HG02678 (cell line): ENCODE results near the gene HPCAL1.

Experiments used
- ATAC-seq: cut with Tn5 transposase; IDR thresholded peaks from one replicate; pipeline ENCODE4 v1.9.1; 2021; ENCODE audit warnings: mild to moderate bottlenecking, moderate library complexity; ENCODE audit not compliant: unreplicated experiment

Gene HPCAL1

DNA sequence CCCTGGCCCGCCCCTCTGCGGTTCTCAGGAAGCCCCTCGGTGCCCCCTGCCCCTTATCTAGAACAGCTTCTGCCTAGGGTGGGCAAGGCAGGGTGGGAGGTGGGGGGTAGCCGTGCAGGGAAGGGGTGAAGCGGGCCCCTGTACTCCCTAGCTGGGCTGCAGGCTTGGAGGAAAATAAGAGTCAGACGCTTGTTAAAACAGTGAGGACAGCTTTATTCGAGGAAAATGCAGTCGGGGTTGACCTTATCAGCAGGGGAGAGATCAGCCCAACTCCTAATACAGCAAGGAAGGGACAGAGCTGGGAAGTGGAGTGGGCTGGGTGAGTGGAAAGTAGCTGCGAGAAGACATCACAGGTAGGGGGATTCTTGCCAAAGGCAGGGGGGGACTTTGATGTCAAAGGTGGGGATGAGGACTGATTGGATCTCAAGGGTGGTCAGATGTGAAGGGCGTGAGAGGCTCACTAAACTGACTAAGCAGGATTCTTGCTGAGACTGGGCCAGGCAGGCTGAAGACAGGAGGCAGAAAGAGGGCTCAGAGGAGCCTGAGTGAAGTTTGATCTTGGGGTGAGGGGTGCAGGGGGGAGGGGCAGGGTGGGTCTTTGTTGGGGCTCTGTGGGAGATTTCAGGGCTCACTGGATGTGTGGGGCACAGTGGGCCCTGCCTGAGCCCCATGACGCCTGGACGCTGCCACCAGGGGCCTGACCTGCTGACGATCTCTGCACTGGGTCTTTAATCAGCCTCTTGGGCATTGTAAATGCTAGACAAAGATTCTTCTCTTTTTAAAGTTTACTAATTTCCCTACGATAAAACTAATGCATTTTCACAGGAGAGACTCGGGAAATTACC, 29.9 kb downstream of the HPCAL1 start:
- no peak for ATAC-seq

DNA sequence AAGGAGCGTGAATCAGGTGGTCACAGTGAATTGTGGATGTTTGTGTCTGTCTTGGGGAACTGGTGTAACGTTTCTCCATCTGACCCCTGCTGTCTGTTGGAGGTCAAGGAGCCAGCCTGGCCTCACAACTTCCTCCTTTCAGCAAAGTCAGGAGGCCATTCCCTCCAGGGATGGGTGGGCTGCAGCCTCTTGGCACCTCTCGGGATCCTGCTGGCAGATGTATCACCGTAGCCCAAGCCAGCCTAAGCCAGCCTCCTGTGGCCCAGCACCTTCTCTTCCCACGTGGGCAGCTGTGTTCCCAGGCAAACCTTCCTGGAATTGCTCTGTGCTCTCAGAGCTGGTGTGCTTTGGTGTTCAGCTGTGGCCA, 30.5 kb downstream of the HPCAL1 start:
- no peak for ATAC-seq

DNA sequence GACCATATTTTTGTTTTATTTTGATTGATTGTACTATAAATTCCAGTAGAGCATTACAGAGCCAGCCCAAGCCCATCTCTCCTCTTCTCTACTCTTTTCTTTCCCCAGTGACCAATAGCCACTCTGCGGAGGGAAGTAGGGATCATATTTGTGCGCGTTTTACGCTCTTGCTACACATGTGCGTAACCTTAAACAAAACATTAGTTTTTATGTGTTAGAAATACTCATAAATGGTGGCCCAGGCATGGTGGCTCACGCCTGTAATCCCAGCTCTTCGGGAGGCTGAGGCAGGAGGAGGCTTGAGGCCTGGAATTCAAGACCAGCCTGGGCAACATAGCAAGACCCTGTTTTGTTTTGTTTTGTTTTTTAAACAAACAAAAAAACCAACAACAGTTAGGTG, 31.3 kb downstream of the HPCAL1 start:
- ATAC-seq = no peak

DNA sequence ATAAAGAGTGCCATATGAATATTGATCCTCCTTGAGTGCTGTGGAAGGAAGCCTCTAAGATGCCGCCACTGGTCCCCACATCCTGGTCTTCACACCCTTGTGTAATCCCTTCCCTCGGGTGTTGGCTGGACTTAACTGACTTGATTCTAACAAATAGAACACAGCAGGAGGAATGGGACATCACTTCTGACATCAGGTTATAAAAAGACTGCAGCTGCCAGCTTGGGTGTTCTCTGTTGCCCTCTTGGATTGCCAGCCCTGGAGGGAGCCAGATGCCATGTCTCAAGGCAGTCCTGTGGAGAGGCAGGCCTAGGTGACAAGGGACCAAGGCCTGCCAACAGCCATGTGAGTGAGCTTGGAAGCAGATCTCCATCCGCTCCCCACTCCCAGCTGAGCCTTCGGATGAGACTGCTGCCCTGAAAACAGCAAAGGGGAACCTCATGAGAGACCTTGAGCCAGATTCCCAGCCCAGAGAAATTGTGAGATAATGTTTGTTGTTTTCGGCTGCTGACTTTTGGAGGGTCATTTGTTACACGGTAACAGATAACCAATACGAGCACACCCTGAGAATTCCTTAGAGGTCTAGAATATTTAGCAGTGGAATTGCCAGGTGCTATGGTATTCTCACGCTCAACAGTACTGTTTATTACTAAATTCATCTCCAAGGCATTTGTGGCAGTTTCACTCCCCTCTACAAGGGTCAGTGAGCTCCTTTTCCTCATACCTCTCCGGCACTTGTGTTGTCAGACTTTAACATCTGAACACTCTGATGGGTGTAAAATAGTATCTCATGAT, 32.5 kb downstream of the HPCAL1 start:
- ATAC-seq = no peak

DNA sequence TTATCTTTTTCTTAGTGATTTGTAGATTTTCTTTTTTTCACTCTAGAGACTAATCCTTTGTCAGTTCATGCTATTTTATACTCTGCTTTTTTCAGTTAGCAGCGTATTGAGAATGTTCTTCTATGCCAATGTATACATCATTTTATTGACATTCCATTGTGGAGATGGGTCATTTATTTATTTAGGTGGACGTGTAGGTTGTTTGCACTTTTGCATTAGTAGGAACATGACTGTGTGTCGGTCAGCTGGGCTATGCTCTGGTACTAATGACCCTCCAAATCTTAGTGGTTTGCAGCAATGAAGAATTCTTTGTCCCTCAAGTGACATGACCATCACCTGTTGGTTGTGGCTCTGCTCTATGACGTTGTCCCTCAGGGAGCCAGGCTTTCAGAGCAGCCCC, 33.6 kb downstream of the HPCAL1 start:
- no peak for ATAC-seq

DNA sequence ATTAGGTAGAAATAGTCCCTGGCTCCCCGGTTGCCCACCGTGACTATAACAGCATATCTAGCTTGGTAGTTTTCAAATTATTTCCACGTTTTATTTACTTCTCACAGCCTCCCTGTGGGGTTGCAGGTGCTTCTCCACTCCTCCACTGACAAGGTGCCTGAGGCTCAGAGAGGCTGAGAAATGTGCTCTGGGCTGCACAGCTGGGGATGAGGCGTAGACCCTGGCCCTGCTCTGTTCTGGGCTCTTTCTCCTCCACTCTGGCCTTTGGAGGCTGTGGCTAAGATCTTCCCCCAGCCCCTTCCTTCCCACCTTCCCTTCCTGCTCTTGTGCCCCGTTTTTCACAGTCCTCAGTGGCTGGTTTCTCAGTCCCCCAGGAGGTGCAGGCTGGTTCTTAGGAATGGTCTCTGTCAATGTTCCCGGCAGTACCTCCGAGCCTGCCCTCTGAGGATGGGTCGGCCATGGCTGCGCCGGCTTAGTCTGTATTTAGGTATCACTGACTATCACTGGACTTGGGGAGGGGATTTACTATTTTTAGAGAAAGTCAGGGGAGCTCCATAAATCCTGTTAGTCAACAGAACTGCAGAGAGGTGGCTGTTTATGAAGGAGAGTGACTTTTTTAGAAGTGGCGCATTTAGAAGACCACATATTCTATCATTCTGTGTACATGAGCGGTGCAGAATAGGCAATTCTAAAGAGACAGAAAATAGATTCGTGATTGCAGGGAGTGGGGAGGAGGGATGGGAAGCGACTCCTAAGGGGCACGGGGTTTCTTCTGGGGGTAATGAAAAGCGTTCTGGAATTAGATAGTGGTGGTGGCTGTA, 35.0 kb downstream of the HPCAL1 start:
- no peak for ATAC-seq

DNA sequence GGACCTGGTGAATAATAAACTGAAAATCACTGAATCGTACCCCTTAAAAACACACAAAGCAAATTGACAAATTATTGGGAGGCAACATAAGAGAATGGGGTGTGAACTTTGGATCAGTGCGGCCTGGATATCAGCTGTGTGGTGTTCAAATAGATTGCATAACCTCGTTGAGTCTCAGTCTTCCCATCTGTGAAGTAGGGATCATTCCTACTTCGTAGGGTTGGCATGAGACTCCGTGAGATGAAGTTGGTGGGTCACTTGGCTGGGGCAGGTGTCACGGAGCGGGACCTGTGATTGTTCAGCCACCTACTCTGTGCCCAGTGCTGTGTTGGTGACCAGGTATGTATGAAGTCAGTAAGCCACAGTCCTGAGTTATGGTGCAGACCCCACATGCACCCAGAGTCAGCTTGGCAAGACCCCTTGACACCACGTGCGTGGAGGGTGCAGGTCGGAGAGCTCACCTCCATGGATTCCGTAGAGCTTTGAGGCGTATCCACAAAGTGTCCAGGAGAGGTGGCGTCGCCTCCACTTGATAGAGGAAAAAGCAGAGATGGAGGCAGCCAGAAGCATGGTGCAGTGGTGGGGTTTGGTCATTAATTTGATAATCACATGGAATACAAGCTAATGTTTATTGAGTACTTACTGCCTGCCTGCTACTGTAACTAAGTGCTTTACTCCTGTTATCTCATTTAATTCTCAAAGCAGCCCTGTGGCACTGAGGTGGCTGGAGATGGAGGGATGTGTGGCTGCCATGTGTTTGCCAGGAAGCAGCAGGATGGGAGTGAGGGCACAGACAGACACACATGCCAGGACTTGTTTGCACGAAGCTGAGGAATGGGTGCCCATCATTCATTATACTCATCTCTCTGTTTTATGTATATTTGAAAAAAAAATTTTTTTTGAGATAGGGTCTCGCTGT, 35.8 kb downstream of the HPCAL1 start:
- no peak for ATAC-seq

DNA sequence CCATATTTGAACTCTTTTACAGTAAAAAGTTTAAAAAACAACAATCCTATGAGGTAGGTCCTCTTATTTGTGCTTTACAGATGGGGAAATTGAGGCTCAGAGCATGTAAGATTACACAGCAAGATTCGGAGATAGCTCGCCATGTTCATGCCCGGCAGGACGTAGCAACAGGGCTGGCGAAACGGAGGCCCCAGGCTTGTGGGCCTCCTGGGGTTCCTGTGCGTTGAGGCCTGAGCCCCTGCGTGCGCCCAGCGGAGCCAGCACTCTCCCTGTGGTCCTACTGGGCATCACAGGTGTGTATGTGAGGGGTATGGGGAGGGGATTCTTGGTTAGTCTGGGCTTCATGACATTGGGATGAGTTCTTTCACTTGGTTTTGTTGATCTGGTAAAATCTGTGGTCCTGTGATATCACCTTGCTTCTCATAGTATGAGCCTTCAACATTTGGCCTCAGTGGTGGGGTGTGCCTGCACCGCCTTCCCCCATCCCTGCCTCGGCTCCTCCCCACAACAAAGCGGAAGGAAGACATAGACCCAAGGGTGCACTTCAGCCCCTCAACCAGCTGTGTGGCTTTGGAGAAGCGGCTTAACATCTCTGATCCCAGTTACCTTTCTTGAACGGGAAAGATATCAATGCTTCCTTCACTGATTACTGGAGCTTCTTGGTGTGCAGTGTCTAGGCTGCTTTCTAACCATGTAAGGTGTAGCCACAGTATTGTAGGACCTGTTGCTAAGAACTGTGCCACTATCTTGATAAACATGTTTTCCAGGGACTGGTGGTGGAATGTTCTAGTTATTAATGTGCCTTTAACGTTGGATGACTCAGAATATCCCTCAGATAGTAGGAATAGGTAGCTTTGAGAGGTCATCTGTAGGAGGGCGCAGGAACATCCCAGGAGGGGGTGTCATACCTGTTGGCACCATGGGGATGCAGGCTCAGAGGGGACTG, 37.2 kb downstream of the HPCAL1 start:
- ATAC-seq = no peak

DNA sequence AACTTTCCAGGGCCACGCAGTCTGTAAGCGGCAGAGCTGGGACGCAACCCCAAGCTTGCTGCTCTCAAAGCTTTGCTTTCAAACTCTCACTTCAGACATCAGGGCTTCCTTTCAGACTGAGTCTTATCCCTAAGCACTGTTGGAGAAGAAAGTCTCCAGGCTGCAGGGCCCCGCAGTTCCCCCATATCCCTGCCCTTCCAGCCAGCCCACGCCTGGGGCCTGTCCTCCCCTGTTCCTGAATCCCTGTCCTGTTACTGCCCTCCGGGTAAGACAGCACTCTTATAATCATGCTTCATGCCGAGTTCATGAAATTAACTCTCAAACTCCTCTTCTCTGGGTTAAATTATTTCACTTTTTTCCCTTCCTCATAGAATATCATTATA, 37.9 kb downstream of the HPCAL1 start:
- ATAC-seq = no peak

DNA sequence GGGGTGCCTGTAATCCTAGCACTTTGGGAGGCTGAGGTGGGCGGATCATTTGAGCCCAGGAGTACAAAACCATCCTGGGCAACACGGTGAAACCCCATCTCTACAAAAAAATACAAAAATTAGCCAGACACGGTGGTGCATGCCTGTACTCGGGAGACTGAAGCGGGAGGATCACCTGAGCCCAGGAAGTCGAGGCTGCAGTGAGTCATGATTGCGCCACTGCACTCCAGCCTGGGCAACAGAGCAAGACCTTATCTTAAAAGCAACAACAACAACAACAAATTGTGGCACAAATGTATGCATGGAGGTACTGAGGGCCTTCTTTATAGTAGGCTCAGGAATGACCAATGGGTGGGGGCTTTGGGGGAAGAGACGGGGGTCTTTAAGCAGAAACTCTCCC, 38.5 kb downstream of the HPCAL1 start:
- no peak for ATAC-seq

DNA sequence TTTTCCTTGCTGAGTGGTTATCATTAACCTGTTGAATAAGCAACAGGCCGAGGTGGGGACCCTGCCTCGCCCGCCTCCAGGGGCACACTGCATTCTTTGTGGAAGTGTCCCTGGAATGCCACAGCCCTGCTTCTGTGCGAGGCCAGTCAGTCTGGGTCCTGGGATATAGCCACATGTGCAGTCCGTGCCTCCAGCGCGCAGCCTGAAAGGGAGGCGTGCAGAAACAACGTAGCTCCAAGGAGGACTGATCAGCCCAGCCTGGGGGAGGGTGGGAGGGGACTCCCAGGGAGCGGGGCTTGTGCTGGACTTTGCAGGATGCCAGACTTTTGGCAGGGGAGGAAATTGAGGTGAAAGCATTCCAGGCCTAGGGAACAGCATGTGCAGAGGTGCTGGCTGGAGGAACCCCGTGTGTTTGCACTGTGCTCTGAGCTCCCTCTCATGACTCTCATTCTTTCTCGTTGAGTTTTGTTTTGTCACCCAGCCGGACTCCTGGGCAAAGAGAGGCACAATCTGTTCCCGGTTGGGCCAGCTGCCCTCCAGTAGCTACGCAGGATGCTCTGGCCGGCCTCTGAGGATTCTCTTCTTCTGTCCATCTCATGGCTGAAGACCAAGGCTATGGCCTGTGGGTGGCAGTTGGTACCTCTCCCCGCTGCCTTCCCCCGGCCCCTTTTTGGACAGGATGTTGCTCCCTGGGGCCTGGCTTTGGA, 39.7 kb downstream of the HPCAL1 start:
- ATAC-seq = no peak

DNA sequence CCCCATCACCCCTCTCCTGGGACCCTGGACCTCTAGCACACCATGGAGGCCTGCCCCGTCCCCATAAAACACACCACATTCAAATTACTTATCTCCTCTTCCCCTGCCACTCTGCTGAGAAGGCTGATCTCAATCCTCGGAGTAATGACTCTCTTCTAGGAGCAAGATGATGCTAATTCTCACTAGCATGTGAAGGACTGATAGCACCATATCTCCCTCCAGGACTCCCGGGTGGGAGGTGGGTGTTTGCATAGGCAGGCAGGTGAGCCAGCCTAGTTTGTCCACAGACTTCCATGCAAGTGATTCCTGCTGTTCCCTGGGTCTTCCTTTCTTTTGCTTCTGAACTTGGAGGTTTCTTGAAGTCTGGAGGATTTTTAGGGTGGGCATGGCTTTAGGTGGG, 40.5 kb downstream of the HPCAL1 start:
- ATAC-seq = no peak

DNA sequence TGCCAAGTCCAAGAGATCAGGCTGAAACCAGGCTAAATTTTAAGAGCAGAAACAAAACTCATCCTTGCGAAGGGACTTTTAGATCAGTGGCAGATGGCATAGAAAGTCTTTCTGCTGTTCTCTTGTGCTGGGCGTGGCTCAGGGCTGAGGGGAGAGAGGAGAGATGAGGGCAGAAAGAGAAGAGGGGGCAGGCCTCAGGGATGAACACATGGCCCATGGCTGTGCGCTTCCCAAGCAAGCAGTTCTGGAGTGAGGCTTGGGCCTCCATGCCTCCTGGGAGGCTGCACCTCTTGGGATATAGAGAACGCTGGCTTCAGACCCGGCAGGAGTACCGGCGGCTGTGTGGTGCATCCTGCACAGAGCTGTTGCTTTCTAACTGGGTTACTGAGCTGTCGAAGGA, 41.0 kb downstream of the HPCAL1 start:
- no peak for ATAC-seq

DNA sequence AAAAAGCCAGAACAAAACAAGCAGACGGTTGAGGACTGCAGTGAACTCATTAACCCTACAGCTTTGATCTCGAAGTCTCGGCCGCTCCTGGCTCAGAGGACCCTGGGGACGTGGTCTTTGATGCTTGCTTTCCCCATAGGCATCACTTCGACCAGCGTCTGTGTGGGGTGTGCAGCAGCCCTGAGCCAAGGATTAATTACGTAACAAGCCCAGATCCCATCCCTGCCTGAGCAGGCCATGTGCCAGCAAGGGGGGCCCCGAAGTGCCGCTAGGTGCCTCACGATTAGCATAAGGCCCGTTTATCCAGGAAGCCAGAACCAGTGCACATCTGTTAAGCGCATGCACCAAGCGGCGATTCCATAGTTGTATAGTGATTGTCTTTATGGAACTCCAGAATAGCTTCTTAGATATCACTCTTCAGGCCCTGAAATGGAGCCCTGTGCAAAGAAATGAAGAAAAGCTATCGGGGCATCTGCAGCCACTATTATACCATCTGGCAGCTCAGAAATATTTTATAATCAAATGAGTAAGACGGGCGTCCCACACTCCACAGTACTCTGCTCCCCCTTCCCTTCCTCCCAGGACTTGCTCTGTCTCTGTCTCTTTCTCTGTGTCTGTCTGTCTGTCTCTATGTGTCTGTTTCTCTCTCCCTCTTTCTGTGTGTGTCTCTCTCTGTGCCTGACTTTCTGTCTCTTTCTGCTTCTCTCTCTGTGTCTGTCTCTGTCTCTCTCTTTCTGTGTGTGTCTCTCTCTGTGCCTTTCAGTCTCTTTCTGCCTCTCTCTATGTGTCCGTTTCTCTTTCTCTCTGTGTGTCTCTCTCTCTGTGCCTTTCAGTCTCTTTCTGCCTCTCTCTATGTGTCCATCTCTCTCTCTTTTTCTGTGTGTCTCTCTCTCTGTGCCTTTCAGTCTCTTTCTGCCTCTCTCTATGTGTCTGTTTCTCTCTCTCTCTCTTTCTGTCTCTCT, 41.7 kb downstream of the HPCAL1 start:
- no peak for ATAC-seq

DNA sequence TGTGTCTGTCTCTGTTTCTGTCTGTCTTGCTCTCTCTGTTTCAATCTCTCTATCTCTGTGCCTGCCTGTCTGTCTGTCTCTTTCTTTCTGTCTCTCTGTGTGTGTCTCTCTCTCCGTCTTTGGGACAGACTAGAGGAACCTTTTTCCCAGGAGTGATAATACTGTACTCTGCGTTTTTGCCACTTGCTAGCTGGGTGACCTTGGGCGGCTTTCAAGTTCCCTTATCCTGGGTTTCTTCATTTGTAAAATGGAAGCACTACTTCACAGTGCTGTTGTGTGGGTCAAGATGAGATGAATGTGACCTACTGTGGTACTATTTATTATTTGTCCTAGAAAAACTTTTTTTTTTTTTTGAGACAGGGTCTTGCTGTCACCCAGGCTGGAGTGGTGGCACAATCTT, 42.4 kb downstream of the HPCAL1 start:
- ATAC-seq = no peak

DNA sequence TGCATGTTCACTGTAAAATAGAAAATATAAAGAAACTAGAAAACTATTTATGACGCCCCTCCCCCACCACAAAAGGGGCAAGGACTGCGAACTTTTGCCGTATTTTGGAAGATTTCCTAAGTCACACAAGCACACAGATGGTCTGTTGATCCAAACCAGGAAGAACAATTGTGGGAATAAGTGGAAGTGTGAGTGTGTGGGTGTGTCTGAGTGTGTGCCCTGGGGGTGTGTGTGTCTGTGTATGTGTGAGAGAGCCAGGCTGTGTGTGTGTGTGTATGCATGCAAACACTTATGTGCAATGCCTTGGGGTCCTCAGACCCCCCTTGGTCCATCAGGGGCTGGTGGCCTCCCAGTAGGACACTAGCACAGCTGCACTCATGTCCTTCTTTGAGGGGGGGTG, 43.1 kb downstream of the HPCAL1 start:
- no peak for ATAC-seq

DNA sequence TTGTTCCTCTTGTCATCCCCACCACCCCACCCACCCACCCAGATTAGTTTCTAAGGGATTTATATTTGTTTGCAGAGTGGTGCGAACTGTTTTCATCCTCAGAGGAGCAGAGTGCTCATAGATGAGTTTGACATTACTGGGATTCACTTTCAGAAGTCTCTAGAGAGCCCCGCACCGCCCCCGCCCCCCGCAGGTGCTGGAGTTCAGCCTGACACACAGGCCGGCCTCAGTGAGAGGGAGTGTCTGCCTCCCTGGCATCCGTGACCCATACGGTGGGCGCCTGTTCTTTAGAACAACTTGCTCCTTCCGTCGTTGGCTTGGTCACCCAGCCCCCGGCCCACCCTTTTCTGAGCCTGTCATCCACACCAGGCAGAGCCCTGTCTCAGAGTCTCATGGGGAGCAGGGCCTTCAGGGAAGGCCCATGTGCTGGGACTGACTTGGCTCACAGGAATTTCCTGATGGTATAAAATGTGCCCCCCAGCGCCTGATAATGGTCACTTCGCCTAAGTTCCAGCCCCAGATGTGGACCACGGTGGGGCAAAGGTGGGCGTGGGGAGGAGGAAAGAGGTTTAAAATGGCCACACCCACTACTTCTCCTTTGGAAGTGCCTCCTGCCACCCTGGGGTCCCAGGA, 44.3 kb downstream of the HPCAL1 start:
- ATAC-seq = no peak
